Fibroblast of lung (primary cell): ENCODE measurements around the gene AGXT.

Source experiments
- CTCF ChIP-seq, 2 donors: IDR thresholded peaks in 1 of 2; conservative IDR thresholded peaks in 1 of 2; 1 replicate in 1 of 2; 2 replicates in 1 of 2; pipeline ENCODE4 v1.5.1; 2011 to 2012; ENCODE audit warnings: low read length in 2 of 2, control low read depth in 1 of 2, inconsistent platforms in 1 of 2, low read depth in 1 of 2, mild to moderate bottlenecking in 1 of 2
- EZH2 ChIP-seq: IDR thresholded peaks from 2 replicates; pipeline ENCODE4 v1.5.1; 2012; ENCODE audit warnings: low read length, control low read depth, mild to moderate bottlenecking; ENCODE audit errors: missing control alignments

- TF ChIP-seq CTCF (conservative IDR thresholded peaks at IDR 0.05 in 1 of 2, IDR thresholded peaks at IDR 0.05 in 1 of 2; ENCODE audit: low read depth in 1 of 2, low read length in 2 of 2): no peak
- no peak for TF ChIP-seq EZH2
Observed at GRCh38 chr2:240902615-240903041, 34.0 kb downstream of the AGXT start.
